Endothelial cell of umbilical vein (primary cell): ENCODE results near the gene CHPF2. TPM values are rescaled to one million over a fixed set of nuclear protein-coding genes. Genes with fewer than 3 reads are reported as not detected.

Experiments used
- BruUV-seq: library from RNA; stranded (reverse); fragments of 400-500 nt; replicated peaks from 2 replicates; lab custom pipeline; 2021; lab: Mats Ljungman, UMichigan
- CTCF ChIA-PET: fragments of 300-600, 350-600 bp; sonication (Branson Sonifier 250); formaldehyde crosslinking; loops from one replicate; lab custom pipeline; 2021; ENCODE audit warnings: antibody characterized with exemption, inconsistent platforms; lab: Charles Lee
- POLR2A ChIA-PET: fragments of 300-600, 350-600 bp; sonication (Branson Sonifier 250); formaldehyde crosslinking; loops from one replicate; lab custom pipeline; 2021; ENCODE audit warnings: antibody characterized with exemption, inconsistent platforms; lab: Charles Lee
- DNase-seq: peaks from one replicate; pipeline ENCODE4 v3.0.0-alpha.2; 2011; ENCODE audit warnings: low read depth, low spot score
- FAIRE-seq: peaks from 2 replicates; lab custom pipeline; 2011; peaks lifted over from hg19 to GRCh38; lab: Jason Lieb, UNC
- H2AFZ ChIP-seq: 2 replicates; pipeline ENCODE4 v1.6.0; 2012; ENCODE audit warnings: low read depth, low read length, control low read depth, inconsistent platforms
- H3K27ac ChIP-seq: 2 replicates; pipeline ENCODE4 v1.5.1; 2011; ENCODE audit warnings: low read depth, mild to moderate bottlenecking, control low read depth, low read length, moderate library complexity; ENCODE audit not compliant: insufficient read depth
- H3K27me3 ChIP-seq, 2 experiments: 2 replicates each; pipeline versions ENCODE4 v1.6.0 to v1.6.1; 2011; ENCODE audit warnings: low read length in 2 of 2, mixed read lengths in 1 of 2; ENCODE audit not compliant: control insufficient read depth in 2 of 2, insufficient read depth in 2 of 2
- H3K36me3 ChIP-seq, 2 experiments: 2 replicates in 1 of 2; 3 replicates in 1 of 2; pipeline ENCODE4 v1.5.1; 2011; ENCODE audit warnings: low read length in 2 of 2, mild to moderate bottlenecking in 1 of 2, moderate library complexity in 1 of 2; ENCODE audit not compliant: control insufficient read depth in 2 of 2, insufficient read depth in 2 of 2; ENCODE audit errors: extremely low read depth in 1 of 2
- H3K4me1 ChIP-seq: 3 replicates; pipeline ENCODE4 v1.5.1; 2011; ENCODE audit warnings: mild to moderate bottlenecking, low read length; ENCODE audit not compliant: control insufficient read depth, insufficient read depth; ENCODE audit errors: extremely low read depth
- H3K4me2 ChIP-seq: 2 replicates; pipeline ENCODE4 v1.6.1; 2011; ENCODE audit warnings: low read length, control low read depth, mixed read lengths; ENCODE audit not compliant: insufficient read depth
- H3K4me3 ChIP-seq, 3 experiments: fragments of 200-600 bp in 1 of 3; sonication (generic), shearing (Covaris generic) in 1 of 3; replicated peaks in 1 of 3; 2 replicates each; pipeline ENCODE4 v1.5.1; 2011 to 2016; ENCODE audit warnings: control low read depth in 3 of 3, low read length in 3 of 3, mild to moderate bottlenecking in 2 of 3, inconsistent platforms in 1 of 3, low read depth in 1 of 3, moderate library complexity in 1 of 3; ENCODE audit not compliant: insufficient read depth in 1 of 3
- H3K79me2 ChIP-seq: 2 replicates; pipeline ENCODE4 v1.6.0; 2012; ENCODE audit warnings: low read length, inconsistent platforms; ENCODE audit not compliant: control insufficient read depth, insufficient read depth
- H3K9ac ChIP-seq: replicated peaks from 2 replicates; pipeline ENCODE3; 2011; ENCODE audit warnings: low read length, control low read depth; ENCODE audit not compliant: insufficient read depth; ENCODE audit errors: extremely low read depth
- H3K9me1 ChIP-seq: replicated peaks from 3 replicates; pipeline ENCODE4 v1.6.0; 2011; ENCODE audit warnings: mild to moderate bottlenecking, low read length; ENCODE audit not compliant: control insufficient read depth, insufficient read depth; ENCODE audit errors: extremely low read depth
- H3K9me3 ChIP-seq: replicated peaks from 2 replicates; pipeline ENCODE4 v1.5.1; 2012; ENCODE audit warnings: low read length, inconsistent platforms; ENCODE audit not compliant: control insufficient read depth, insufficient read depth
- H4K20me1 ChIP-seq: replicated peaks from 2 replicates; pipeline ENCODE3; 2011; ENCODE audit warnings: mild to moderate bottlenecking, low read length; ENCODE audit not compliant: control insufficient read depth, insufficient read depth; ENCODE audit errors: extremely low read depth
- CTCF ChIP-seq, 2 donors: IDR thresholded peaks; 1 replicate in 1 of 2; 2 replicates in 1 of 2; pipeline ENCODE4 v1.5.1; 2011; ENCODE audit warnings: low read length in 2 of 2, mild to moderate bottlenecking in 2 of 2, moderate library complexity in 2 of 2, control low read depth in 1 of 2, inconsistent platforms in 1 of 2, low read depth in 1 of 2; ENCODE audit not compliant: insufficient read depth in 1 of 2; ENCODE audit errors: extremely low read depth in 1 of 2
- EZH2 ChIP-seq: IDR thresholded peaks from 2 replicates; pipeline ENCODE4 v1.6.1; 2012; ENCODE audit warnings: borderline replicate concordance, low read depth, mild to moderate bottlenecking, moderate library complexity, low read length, inconsistent platforms; ENCODE audit not compliant: severe bottlenecking
- FOS ChIP-seq: IDR thresholded peaks from 2 replicates; pipeline ENCODE4 v1.6.1; 2011; ENCODE audit warnings: mild to moderate bottlenecking, low read length, moderate library complexity, borderline replicate concordance; ENCODE audit not compliant: insufficient read depth
- GATA2 ChIP-seq: IDR thresholded peaks from 2 replicates; pipeline ENCODE4 v1.7.0; 2011; ENCODE audit warnings: low read depth, mild to moderate bottlenecking, moderate library complexity, mixed read lengths, low read length; ENCODE audit not compliant: insufficient read length, insufficient read depth
- JUN ChIP-seq: IDR thresholded peaks from 2 replicates; pipeline ENCODE4 v1.6.1; 2011; ENCODE audit warnings: borderline replicate concordance, low read depth; ENCODE audit not compliant: insufficient read length, insufficient read depth
- MAX ChIP-seq: IDR thresholded peaks from 2 replicates; pipeline ENCODE4 v1.6.1; 2011; ENCODE audit not compliant: insufficient read depth, insufficient read length
- MYC ChIP-seq: IDR thresholded peaks from one replicate; pipeline ENCODE4 v1.6.1; 2011; ENCODE audit warnings: mild to moderate bottlenecking, low read depth, low read length
- POLR2A ChIP-seq: IDR thresholded peaks from 2 replicates; pipeline ENCODE4 v1.6.1; 2012; ENCODE audit warnings: low read depth, mild to moderate bottlenecking, control low read depth, low read length
- POLR2AphosphoS5 ChIP-seq: IDR thresholded peaks from 2 replicates; pipeline ENCODE4 v1.6.1; 2012; ENCODE audit warnings: low read depth, mild to moderate bottlenecking, control low read depth, low read length, moderate library complexity; ENCODE audit not compliant: insufficient read depth
- dilution Hi-C: fragments of 300-500 bp; cut with MboI; formaldehyde crosslinking; loops from one replicate; pipeline ENCODE4 v1.15.0; 2019; ENCODE audit warnings: low sequenced_read_pairs; ENCODE audit not compliant: extremely low pct_ligation_motif_present
- intact Hi-C: fragments of 100-400 bp; cut with micrococcal nuclease; formaldehyde crosslinking; loops from one replicate; pipeline ENCODE4 v1.10.0; 2022
- polyA plus RNA-seq, 4 experiments: library from polyadenylated mRNA; depleted of rRNA in 3 of 4; stranded (reverse) in 3 of 4; unstranded in 1 of 4; fragments of >200 nt; gene quantifications; 2 replicates each; pipeline versions ENCODE4 v1.2.1 to v1.2.3, GENCODE V29; 2011 to 2012; ENCODE audit warnings: missing spikeins in 1 of 4
- total RNA-seq: library from RNA; stranded (reverse); gene quantifications from 2 replicates; pipeline ENCODE4 v1.2.3, GENCODE V29; 2021

The CHPF2 gene
- total and polyA plus RNA-seq, 2 donors (not counting 3 experiments of a cell fraction or from before 2014, with no cell fraction given): 72.8 to 75.0 TPM

GRCh38 chr7:151264615-151265014, 32.3 kb downstream of the CHPF2 start:
- intact Hi-C loops (no loop called here), dilution Hi-C loops (no loop called here)
- DNase-seq (no peak), FAIRE-seq (no peak)
- Histone ChIP-seq H3K4me3 (no peak overlapping the region), H3K9me3 (no peaks in the 10 kb centered on the region), H4K20me1 (no peaks in the 10 kb centered on the region), H3K4me2 (no peak overlapping the region), H3K79me2 (no peaks in the 10 kb centered on the region), H2AFZ (no peak overlapping the region), H3K9ac (no peak overlapping the region), H3K27ac (no peak overlapping the region), H3K4me1 (no peaks in the 10 kb centered on the region), H3K27me3 (peaks cover 0 to 9% of the 10 kb centered on the region in 2 experiments), H3K36me3 (no peaks in the 10 kb centered on the region), H3K9me1 (no peaks in the 10 kb centered on the region)
- ChIA-PET CTCF (no interaction called here), POLR2A (no interaction called here)
- no TSS peak for BruUV-seq
- TF ChIP-seq EZH2 (no peak), JUN (no peak), POLR2A (no peak), CTCF (IDR thresholded peaks at IDR 0.05; ENCODE audit: extremely low read depth in 1 of 2, insufficient read depth in 1 of 2, low read depth in 1 of 2, low read length in 2 of 2) (no peak), POLR2AphosphoS5 (no peak), GATA2 (no peak), FOS (no peak), MAX (no peak), MYC (no peak)
